ENCODE data around the gene THBS2.

The THBS2 gene

GRCh38 chr6:169256518-169256917, 2.9 kb upstream of the THBS2 start:
- H2BK5ac ChIP-seq (ENCODE audit: low read length): no peak overlapping the region
- no CpG with 5 or more reads among the region's 8 CpGs for WGBS (ENCODE audit: extremely low coverage, insufficient coverage, low lambda C conversion rate)
- no peaks in the 10 kb centered on the region for H3K79me2 ChIP-seq (ENCODE audit: control insufficient read depth, insufficient read depth, low read length)
- no peak overlapping the region for H4K8ac ChIP-seq (ENCODE audit: low read depth, low read length)
- no peak overlapping the region for H2BK15ac ChIP-seq (replicated peaks; ENCODE audit: low read depth)
- H3K36me3 ChIP-seq (ENCODE audit: control insufficient read depth, insufficient read depth, low read length): no peaks in the 10 kb centered on the region
- H3K56ac ChIP-seq (ENCODE audit: low read length): no peak overlapping the region
- no peak for DNase-seq
- no peak overlapping the region for H3K4me3 ChIP-seq (ENCODE audit: low read length)
- H3K4ac ChIP-seq (ENCODE audit: low read depth, low read length): no peak overlapping the region
- no peak overlapping the region for H3K23ac ChIP-seq (ENCODE audit: low read length)
- peaks cover 2% of the 10 kb centered on the region for H3K27me3 ChIP-seq (ENCODE audit: insufficient read depth, low read length, poor library complexity)
- H4K5ac ChIP-seq (ENCODE audit: low read length): no peak overlapping the region
- H3K79me1 ChIP-seq (ENCODE audit: low read length): no peaks in the 10 kb centered on the region
- H3K9ac ChIP-seq (ENCODE audit: low read length): no peak overlapping the region
- no peak overlapping the region for H2BK120ac ChIP-seq (ENCODE audit: low read depth, low read length)
- H3K27ac ChIP-seq (ENCODE audit: low read depth, low read length): no peak overlapping the region
- H3K4me2 ChIP-seq (ENCODE audit: low read length): no peak overlapping the region
- no peak overlapping the region for H2AK5ac ChIP-seq (ENCODE audit: low read length)
- H3K4me1 ChIP-seq (ENCODE audit: control insufficient read depth, low read depth, low read length): peaks cover 8% of the 10 kb centered on the region
- no peak overlapping the region for H3K18ac ChIP-seq (ENCODE audit: low read length)

GRCh38 chr6:169256061-169256460, 2.4 kb upstream of the THBS2 start:
- Histone ChIP-seq H3K4me3 (ENCODE audit: low read length) (no peak overlapping the region), H4K5ac (ENCODE audit: low read length) (no peak overlapping the region), H3K27ac (ENCODE audit: low read depth, low read length) (no peak overlapping the region), H2BK15ac (replicated peaks; ENCODE audit: low read depth) (no peak overlapping the region), H3K4me2 (ENCODE audit: low read length) (no peak overlapping the region), H3K18ac (ENCODE audit: low read length) (no peak overlapping the region), H3K79me1 (ENCODE audit: low read length) (no peaks in the 10 kb centered on the region), H4K8ac (ENCODE audit: low read depth, low read length) (no peak overlapping the region), H3K4me1 (ENCODE audit: control insufficient read depth, low read depth, low read length) (peaks cover 8% of the 10 kb centered on the region), H3K4ac (ENCODE audit: low read depth, low read length) (no peak overlapping the region), H2AK5ac (ENCODE audit: low read length) (no peak overlapping the region), H3K27me3 (ENCODE audit: insufficient read depth, low read length, poor library complexity) (peaks cover 2% of the 10 kb centered on the region), H3K9ac (ENCODE audit: low read length) (no peak overlapping the region), H3K56ac (ENCODE audit: low read length) (no peak overlapping the region), H3K36me3 (ENCODE audit: control insufficient read depth, insufficient read depth, low read length) (no peaks in the 10 kb centered on the region), H2BK5ac (ENCODE audit: low read length) (no peak overlapping the region), H2BK120ac (ENCODE audit: low read depth, low read length) (no peak overlapping the region), H3K23ac (ENCODE audit: low read length) (no peak overlapping the region), H3K79me2 (ENCODE audit: control insufficient read depth, insufficient read depth, low read length) (no peaks in the 10 kb centered on the region)
- DNase-seq: no peak
- WGBS (ENCODE audit: extremely low coverage, insufficient coverage, low lambda C conversion rate): no CpG with 5 or more reads among the region's 8 CpGs

- no CpG with 5 or more reads among the region's 10 CpGs for WGBS (ENCODE audit: extremely low coverage, insufficient coverage, low lambda C conversion rate)
- Histone ChIP-seq H2BK120ac (ENCODE audit: low read depth, low read length) (no peak overlapping the region), H3K79me1 (ENCODE audit: low read length) (no peaks in the 10 kb centered on the region), H2BK5ac (ENCODE audit: low read length) (no peak overlapping the region), H2BK15ac (replicated peaks; ENCODE audit: low read depth) (no peak overlapping the region), H3K27me3 (ENCODE audit: insufficient read depth, low read length, poor library complexity) (peaks cover 2% of the 10 kb centered on the region), H2AK5ac (ENCODE audit: low read length) (no peak overlapping the region), H3K4me3 (ENCODE audit: low read length) (no peak overlapping the region), H3K79me2 (ENCODE audit: control insufficient read depth, insufficient read depth, low read length) (no peaks in the 10 kb centered on the region), H3K36me3 (ENCODE audit: control insufficient read depth, insufficient read depth, low read length) (no peaks in the 10 kb centered on the region), H3K18ac (ENCODE audit: low read length) (no peak overlapping the region), H3K9ac (ENCODE audit: low read length) (no peak overlapping the region), H4K5ac (ENCODE audit: low read length) (no peak overlapping the region), H4K8ac (ENCODE audit: low read depth, low read length) (no peak overlapping the region), H3K4me2 (ENCODE audit: low read length) (no peak overlapping the region), H3K27ac (ENCODE audit: low read depth, low read length) (no peak overlapping the region), H3K23ac (ENCODE audit: low read length) (no peak overlapping the region), H3K4me1 (ENCODE audit: control insufficient read depth, low read depth, low read length) (peaks cover 8% of the 10 kb centered on the region), H3K56ac (ENCODE audit: low read length) (no peak overlapping the region), H3K4ac (ENCODE audit: low read depth, low read length) (no peak overlapping the region)
- DNase-seq: no peak
Measured at GRCh38 chr6:169255643-169256042, 2.0 kb upstream of the THBS2 start.

GRCh38 chr6:169254456-169255316, 1.0 kb upstream of the THBS2 start:
- no peak for DNase-seq
- no peak overlapping the region for H2BK15ac ChIP-seq (replicated peaks; ENCODE audit: low read depth)
- H3K27me3 ChIP-seq (ENCODE audit: insufficient read depth, low read length, poor library complexity): peaks cover 2% of the 10 kb centered on the region
- H3K4me1 ChIP-seq (ENCODE audit: control insufficient read depth, low read depth, low read length): peaks cover 8% of the 10 kb centered on the region
- no peak overlapping the region for H3K9ac ChIP-seq (ENCODE audit: low read length)
- H3K23ac ChIP-seq (ENCODE audit: low read length): no peak overlapping the region
- no peak overlapping the region for H3K4me3 ChIP-seq (ENCODE audit: low read length)
- H2BK5ac ChIP-seq (ENCODE audit: low read length): no peak overlapping the region
- H3K36me3 ChIP-seq (ENCODE audit: control insufficient read depth, insufficient read depth, low read length): no peaks in the 10 kb centered on the region
- no peak overlapping the region for H3K4me2 ChIP-seq (ENCODE audit: low read length)
- H2AK5ac ChIP-seq (ENCODE audit: low read length): no peak overlapping the region
- H4K5ac ChIP-seq (ENCODE audit: low read length): no peak overlapping the region
- no peak overlapping the region for H3K4ac ChIP-seq (ENCODE audit: low read depth, low read length)
- no peak overlapping the region for H3K56ac ChIP-seq (ENCODE audit: low read length)
- no peaks in the 10 kb centered on the region for H3K79me1 ChIP-seq (ENCODE audit: low read length)
- H2BK120ac ChIP-seq (ENCODE audit: low read depth, low read length): no peak overlapping the region
- H3K27ac ChIP-seq (ENCODE audit: low read depth, low read length): no peak overlapping the region
- no peaks in the 10 kb centered on the region for H3K79me2 ChIP-seq (ENCODE audit: control insufficient read depth, insufficient read depth, low read length)
- WGBS (ENCODE audit: extremely low coverage, insufficient coverage, low lambda C conversion rate): no CpG with 5 or more reads among the region's 19 CpGs
- no peak overlapping the region for H3K18ac ChIP-seq (ENCODE audit: low read length)
- H4K8ac ChIP-seq (ENCODE audit: low read depth, low read length): no peak overlapping the region

GRCh38 chr6:169252505-169253189, 999 bp downstream of the THBS2 start:
- no peak overlapping the region for H3K4ac ChIP-seq (ENCODE audit: low read depth, low read length)

More at GRCh38 chr6:169252505-169253189, 999 bp downstream of the THBS2 start:
- Histone ChIP-seq H3K36me3 (ENCODE audit: control insufficient read depth, insufficient read depth, low read length) (peaks cover 3% of the 10 kb centered on the region), H3K4me1 (ENCODE audit: control insufficient read depth, low read depth, low read length) (peaks cover 8% of the 10 kb centered on the region), H3K23ac (ENCODE audit: low read length) (no peak overlapping the region), H3K56ac (ENCODE audit: low read length) (no peak overlapping the region), H3K27me3 (ENCODE audit: insufficient read depth, low read length, poor library complexity) (peaks cover 2% of the 10 kb centered on the region), H2BK15ac (replicated peaks; ENCODE audit: low read depth) (no peak overlapping the region), H2BK5ac (ENCODE audit: low read length) (no peak overlapping the region), H3K79me1 (ENCODE audit: low read length) (no peaks in the 10 kb centered on the region), H4K5ac (ENCODE audit: low read length) (no peak overlapping the region), H3K4me3 (ENCODE audit: low read length) (no peak overlapping the region), H2AK5ac (ENCODE audit: low read length) (no peak overlapping the region), H3K9ac (ENCODE audit: low read length) (no peak overlapping the region), H3K79me2 (ENCODE audit: control insufficient read depth, insufficient read depth, low read length) (no peaks in the 10 kb centered on the region), H2BK120ac (ENCODE audit: low read depth, low read length) (no peak overlapping the region), H3K18ac (ENCODE audit: low read length) (no peak overlapping the region), H3K4me2 (ENCODE audit: low read length) (peak overlapping the region; percentile 1), H3K27ac (ENCODE audit: low read depth, low read length) (no peak overlapping the region), H4K8ac (ENCODE audit: low read depth, low read length) (no peak overlapping the region)
- no CpG with 5 or more reads among the region's 14 CpGs for WGBS (ENCODE audit: extremely low coverage, insufficient coverage, low lambda C conversion rate)
- DNase-seq: peak; percentile 42

Data from mesendoderm (in vitro differentiated cells).